GM21515 (cell line): ENCODE data around the gene DPM3.
"Not testable (repeated sequence)": the region's sequence is repeated elsewhere in the genome, so short reads cannot be mapped to it uniquely, and the experiment has no call there.

Experiments used
- ATAC-seq: cut with Tn5 transposase; IDR thresholded peaks from one replicate; pipeline ENCODE4 v1.9.1; 2021; ENCODE audit not compliant: unreplicated experiment

Gene DPM3, protein sequence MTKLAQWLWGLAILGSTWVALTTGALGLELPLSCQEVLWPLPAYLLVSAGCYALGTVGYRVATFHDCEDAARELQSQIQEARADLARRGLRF

DNA sequence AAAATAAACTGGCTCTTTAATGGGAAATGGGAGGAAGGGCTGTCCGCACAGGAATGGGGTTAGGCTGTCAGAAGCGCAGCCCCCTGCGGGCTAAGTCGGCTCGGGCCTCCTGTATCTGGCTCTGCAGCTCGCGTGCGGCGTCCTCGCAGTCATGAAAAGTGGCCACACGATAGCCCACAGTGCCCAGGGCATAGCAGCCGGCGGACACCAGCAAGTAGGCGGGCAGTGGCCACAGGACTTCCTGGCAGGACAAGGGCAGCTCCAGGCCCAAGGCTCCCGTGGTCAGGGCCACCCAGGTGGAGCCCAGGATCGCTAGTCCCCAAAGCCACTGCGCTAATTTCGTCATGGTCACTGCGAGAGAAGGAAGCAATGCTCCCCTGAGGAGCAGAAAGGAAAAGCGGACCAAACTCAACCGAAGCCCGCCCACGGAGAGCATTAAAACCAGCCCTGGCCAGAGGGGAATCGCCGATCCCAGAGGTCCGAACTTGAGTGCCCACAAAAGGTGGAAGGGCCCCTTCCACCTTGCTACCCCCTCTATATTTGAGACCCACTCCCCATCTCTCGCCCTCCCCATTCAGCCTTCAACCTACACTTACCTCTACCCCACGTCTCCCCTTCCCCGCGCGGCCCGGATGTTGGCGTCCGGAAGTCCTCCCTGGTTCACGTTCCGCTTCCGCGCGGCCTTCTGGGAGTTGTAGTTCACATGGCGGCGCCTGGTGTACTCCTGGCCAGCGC lies at the start of gene DPM3:
DPM3 (minus strand) TSS at position 637 of the 735 bp plus-strand sequence; CDS start at position 346, 291 bp downstream.
- ATAC-seq, result peak; percentile 70

DNA sequence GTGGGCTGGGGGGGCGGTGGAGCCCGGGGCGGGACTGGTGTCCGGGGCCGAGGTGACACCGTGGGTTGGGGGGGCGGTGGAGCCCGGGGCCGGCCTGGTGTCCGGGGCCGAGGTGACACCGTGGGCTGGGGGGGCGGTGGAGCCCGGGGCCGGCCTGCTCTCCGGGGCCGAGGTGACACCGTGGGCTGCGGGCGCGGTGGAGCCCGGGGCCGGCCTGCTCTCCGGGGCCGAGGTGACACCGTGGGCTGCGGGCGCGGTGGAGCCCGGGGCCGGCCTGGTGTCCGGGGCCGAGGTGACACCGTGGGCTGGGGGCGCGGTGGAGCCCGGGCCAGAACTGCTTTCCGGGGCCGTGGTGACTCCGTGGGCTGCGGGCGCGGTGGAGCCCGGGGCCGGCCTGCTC lies 49.6 kb upstream of the DPM3 start:
- ATAC-seq, result not testable (repeated sequence)

DNA sequence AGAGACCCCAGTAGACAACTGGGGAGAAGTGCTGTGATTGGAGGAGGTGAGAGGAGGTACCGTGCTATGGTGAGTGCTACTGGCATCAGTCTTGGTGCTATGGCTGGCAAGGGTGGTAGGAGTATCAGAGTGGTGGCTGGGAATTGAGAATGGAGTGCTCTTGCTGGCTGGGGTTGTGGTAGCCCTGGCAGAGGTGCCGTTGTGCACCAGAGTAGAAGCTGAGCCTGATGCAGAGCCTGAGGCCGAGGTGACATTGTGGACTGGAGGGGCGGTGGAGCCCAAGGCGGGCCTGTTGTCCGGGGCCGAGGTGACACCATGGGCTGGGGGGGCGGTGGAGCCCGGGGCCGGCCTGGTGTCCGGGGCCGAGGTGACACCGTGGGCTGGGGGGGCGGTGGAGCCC lies 47.9 kb upstream of the DPM3 start:
- ATAC-seq, result no peak

DNA sequence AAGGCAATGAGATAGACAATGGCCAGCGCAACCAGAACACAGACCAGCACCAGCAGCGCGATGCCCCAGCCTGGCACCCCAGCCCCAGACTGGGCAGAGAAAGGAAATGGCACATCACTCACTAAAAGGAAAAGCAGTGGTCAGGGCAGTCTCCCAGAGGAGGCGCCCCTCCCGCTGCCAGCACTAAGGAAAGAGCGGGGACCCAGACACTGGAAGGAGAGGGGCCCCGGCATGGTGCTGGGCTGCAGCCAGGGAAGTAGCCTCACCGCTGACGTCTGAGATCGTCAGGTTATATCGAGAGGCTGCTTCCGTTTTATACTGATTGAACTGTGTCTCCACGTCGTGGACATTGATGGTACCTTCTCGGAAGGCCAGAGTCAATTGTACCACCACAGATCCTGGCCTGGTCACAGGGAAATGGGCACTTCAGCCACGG lies 47.1 kb upstream of the DPM3 start:
- no peak for ATAC-seq

DNA sequence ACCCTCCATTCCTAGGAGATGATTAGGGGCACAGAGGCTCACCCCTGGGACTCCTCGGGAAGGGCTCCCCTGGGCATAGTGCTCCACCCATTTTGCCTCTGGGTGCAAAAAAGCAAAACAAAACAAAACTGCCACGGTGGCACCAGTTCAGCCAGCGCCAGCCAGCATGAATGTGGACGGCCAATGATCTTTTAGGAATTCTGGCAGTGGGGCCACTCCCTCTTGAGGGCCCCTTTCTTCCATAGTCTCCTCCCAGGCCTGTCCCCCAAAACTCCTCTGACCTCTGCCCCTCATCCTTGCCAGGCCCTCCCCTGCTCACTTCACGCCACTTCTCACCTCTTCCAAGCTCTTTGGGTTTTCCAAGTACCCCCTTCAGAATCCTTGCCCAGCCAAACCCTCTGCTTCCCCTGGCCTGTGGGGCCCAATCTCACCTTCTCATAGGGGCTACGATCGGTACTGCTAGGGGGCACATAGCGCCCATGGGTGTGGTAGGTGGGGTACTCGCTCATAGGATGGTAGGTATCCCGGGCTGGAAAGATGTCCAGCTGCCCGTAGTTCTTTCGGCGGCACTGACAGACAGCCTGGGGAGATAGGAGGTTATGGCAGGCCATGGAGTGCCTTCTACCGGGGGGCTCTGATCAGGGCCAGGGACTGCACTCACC lies 46.6 kb upstream of the DPM3 start:
- no peak for ATAC-seq

DNA sequence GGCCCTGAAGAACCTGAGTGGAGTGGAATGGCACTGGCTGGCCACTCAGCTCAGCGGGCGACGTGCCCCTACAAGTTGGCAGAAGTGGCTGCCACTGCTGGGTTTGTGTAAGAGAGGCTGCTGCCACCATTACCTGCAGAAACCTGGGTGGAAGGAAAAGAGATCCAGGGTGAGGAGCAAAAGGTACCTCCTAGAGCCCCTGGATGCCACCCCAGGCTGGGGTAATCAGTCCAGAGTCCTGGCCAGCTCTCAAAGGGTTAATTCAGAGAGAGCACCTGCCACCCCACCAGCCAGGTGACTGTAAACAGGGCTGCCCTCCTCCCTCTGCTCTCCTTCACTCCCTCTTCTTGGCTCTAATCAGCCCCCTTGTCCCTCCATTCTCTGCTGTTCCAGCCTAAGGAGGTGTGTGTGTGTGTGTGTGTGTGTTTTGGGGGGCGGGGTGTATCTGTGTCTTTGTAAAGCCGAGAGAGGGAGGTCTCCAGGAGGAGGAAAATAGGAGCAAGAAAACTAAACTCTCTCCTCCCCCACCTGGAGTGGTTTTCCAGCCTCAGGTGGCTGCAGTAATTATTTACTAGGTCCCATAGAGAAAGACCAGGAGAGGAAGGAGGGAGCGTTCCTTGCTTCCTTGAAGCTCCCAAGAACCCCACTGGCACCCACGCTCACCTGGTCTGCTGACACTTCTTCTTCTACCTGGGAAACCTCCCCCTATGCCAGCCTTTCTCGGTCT lies 45.9 kb upstream of the DPM3 start:
- ATAC-seq, result no peak

DNA sequence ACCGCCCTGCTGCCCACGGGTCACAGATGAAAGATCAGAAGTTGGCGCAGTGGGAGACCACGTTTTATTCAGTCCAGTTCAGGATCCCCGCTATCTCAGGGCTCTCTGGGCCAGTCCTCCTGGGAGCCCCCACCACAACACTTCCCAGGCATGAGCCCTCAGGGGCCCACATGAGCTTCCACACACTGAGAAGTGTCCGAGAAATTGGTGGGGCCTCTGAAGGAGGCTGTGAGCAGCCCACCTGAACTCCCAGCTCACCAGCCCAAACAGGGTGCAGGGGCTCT lies 45.4 kb upstream of the DPM3 start:
- ATAC-seq, result no peak

DNA sequence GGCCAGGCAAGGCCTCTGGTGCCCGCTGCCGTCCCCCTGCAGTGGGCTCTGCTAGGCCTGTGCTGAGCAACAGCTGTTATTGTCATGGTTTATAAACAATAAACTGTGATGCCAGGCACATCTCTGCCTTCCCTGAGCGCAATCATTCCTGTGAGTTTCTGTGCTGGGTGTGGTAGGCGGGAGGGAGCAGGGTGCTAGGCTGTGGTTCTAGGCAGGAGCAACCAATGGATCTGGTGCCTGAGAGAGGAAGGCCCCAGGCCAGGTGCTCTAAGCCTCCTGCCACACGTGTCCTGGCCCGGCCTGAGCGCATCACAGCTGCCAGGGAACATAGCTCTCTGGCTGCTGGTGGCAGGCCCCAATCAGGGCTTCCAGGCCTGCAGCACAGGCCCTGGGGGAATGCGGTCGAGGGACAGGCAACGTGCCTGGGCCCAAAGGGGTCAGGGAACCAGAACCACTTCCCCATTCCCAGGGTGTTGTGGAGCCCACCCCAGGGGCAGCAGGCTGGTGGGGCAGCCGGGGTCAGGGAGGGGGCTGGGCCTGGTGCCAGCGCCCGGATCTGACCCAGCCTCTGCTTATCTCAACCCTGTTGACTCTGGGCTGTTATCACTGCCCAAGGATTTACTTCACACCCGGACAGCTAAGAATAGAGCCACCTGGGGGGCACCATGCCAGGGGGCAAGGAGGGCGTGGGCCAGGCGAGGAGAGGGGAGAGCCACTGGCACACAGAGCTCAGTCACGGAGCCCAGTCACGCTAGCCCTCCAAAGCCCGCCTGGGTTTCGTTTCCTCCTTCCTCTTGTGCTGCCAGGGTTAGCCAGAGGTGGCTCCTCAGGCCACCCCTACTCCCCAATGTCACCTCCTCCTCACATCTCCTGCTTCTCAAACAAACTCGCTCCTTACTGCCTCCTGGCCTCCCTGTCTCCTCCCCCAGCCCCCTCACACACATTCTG lies 44.8 kb upstream of the DPM3 start:
- no peak for ATAC-seq

DNA sequence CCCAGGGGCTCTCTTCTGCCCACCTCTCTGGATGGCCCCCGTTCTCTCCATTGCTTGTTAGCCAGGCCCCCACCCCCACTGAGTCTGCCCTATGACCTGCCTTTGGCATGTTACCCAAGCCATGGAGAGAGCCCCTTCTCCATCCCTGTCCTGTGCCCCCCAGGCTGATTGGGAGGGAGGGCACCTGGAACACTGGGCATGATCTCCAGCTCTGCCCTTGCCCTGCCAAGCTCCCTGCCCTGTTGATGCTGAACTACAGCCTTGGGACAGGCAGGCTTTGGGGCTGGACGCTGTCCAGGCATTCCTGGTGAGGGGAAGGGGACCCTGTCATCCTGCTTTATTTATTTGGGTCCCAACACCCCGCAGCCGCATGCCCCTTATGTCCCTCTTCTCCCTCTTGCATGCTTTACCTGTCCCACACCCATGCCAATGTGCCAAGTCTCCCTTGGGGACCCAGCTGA lies 44.0 kb upstream of the DPM3 start:
- ATAC-seq, result no peak

DNA sequence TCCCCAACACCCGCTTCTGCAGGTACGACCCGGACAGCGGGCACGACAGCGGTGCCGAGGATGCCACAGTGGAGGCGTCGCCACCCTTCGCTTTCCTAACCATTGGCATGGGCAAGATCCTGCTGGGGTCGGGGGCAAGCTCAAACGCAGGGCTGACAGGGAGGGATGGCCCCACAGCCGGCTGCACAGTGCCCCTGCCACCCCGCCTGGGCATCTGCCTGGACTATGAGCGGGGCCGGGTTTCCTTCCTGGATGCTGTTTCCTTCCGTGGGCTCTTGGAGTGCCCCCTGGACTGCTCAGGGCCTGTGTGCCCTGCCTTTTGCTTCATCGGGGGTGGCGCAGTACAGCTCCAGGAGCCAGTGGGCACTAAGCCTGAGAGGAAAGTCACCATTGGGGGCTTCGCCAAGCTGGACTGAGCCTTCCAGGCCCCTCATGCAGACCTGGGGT lies 43.5 kb upstream of the DPM3 start:
- ATAC-seq, result no peak

DNA sequence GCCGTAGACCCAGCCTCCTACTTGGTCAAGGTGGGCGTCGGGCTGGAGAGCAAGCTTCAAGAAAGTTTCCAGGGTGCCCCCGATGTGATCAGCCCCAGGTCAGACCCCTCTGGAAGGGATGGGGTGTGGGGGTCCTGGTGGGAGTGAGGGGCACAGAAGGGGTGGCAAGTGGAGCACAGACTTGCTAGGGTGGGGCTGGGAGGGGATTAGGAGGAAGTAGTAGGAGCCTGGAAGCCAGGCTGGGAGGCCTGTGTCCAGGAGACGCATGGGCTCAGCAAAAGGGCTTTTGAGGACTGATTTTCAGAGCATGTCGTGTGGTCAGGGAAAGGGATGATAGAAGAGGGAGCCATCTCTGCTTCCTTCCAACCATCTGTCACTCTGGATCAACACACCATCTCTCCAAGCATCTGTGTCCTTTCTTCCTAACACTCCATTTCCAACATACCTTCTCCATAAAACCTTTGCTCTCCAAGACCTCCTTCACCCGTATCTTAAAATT lies 41.8 kb upstream of the DPM3 start:
- ATAC-seq, result no peak

DNA sequence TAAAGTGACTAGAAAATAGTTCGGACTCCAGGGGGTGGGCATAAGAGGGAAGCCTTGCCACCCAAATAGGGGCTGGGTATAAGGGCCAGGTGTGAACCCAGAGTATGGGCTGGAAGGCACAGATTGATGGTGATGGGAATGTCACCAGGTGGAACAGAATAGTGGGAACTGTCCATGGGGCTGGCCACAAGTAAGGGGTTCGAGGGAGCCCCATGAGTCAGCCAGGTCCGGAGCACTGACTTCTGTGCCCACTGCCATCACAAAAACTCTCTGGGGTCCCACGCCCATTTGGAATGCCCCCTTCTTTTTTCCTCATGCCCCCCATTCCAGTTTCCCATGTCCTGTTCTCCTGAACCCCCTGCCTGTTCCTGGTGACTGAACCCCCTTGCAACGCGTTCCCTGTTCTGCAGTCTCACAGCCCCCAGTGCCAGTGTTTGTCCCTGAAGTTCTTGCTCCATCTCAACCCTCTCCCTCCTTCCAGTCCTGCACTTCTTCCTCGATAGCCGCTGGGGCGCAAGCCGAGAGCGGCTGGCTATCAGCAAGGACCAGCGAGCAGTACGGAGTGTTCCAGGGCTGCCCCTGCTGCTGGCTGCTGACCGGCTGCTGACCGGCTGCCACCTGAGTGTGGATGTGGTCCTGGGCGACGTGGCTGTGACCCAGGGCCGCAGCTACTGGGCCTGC lies 41.2 kb upstream of the DPM3 start:
- no peak for ATAC-seq

DNA sequence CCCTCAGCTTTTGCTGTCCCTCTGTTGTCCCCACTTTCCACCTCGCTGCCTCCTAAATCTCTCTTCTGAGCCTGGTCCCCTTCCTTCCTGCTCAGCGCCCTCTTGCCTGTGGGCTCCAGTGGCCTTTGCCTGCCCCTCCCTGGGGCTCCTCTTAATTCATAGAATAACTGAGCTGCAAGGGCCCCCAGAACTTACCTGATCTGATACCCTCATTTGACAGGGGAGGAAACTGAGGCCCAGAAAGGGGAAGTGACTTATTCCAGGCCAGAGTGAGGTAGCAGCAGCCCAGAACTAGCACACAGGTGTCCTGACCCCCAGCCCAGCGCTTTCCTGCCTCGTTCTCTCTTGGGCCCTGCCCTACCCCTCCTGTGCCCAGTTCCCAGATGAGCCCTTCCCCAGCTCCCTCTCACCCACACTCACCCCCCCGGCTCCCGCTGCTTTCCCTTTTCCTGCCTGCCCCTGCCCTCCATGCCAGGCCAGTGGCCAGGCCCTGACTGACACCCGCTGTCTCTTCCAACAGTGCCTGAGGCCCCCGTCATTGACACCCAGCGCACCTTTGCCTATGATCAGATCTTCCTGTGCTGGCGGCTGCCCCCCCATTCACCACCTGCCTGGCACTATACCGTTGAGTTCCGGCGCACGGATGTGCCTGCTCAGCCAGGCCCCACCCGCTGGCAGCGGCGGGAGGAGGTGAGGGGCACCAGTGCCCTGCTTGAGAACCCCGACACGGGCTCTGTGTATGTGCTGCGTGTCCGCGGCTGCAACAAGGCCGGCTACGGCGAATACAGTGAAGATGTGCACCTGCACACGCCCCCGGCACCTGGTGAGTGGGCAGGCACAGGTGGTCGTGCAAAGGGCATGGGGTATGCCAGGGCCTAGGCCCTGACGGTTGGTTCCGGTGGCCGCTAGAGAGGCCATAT lies 39.0 kb upstream of the DPM3 start:
- ATAC-seq, result no peak

DNA sequence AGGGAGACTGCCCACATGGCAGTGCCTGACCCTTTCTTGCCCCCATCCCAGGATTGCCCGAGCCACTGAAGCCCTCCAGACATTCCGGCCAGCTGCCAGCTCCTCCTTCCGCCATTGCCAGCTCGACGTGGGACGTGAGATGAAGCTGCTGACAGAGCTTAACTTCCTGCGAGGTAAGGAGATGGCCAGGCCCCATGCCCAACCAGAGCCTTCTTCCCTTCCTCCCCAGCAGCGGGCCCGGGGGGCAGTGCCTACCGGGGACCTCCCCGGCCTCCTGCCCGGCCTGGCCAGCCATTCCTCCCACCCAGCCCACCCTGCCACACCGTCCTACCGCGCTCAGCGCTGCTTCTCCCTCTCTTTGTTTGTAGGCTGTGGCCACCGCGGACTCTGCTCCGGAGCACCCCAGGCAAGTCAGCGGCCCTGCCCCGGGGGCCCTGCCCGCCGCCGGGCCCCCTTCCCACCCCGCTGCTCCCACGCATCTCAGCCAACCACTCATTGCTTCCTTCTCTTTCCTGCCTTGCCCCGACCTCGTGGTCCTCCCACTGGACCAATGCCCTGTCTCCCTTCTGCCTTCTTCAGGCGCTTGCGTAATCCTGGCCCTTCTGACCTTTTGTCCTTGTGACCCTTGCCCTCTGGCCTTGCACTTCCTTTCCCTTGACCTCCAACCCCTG lies 38.2 kb upstream of the DPM3 start:
- no peak for ATAC-seq

DNA sequence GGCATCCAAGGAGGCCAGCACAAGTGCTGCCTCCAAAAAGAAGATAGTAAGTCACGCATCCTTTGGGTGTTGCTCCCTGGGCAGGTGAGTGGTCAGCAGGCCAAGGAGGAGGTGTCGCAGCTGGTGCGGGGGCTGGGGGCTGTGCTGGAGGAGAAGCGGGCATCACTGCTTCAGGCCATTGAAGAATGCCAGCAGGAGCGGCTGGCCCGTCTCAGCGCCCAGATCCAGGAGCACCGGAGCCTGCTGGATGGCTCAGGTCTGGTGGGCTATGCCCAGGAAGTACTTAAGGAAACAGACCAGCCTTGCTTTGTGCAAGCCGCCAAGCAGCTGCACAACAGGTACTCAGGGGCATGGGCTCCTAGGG lies 37.6 kb upstream of the DPM3 start:
- no peak for ATAC-seq

DNA sequence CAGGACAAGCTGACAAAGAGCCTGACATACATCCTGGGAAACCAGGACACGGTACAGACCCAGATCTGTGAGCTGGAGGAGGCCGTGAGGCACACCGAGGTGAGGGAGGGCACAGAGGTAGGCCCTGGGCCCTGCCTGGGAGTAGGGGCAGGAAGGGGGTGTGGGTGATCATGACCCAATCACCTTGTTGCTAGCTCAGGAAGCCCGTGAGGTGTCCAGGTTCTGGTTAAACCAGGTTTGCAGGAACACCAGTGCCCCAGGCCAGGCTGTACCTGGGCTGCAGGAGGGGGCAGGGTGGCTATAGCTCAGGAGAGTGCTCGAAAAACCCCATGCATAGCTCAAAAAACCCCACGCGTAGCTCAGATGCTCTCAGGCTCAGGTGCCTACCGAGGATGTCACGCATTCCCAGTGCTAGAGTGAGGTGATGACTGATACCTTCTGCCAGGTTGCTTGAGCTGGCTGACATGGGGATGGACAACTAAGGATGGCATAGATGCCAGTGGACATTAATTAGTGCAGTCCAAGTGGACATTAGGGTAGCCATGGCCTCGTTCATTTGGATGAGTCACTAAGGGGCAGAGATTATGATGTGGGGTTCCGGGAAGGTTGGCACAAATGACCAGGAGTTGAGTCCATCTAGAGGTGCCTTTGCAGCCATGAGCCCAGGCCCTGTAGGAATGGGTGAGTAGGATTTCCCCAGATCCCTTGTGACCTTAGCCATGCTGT lies 37.0 kb upstream of the DPM3 start:
- ATAC-seq, result no peak

DNA sequence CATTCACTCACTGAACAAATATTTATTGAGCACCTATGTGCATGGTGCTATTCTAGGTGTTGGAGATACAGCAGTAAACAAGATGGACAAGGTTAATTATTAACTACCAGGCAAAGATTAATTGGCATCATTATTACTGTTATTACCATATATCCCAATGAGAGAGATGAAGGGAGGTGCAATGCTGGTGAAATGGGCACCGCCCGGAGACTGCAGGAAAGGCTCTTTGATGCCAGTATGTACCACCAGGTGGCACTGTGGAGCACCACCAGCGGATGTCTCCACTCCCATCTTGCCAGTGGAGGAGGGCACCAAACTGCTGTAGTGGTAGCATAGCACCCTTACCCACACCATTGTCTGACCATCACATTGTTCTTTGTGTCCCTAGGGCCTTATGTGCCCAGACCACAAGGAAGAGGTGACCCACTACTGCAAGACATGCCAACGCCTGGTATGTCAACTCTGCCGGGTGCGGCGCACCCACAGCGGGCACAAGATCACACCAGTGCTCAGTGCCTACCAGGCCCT lies 36.3 kb upstream of the DPM3 start:
- no peak for ATAC-seq
